NCI-H69 (cell line): ENCODE measurements around the gene UBE2F.
"Not testable (repeated sequence)": the region's sequence is repeated elsewhere in the genome, so short reads cannot be mapped to it uniquely, and the experiment has no call there.

ENCODE experiments used
- DNase-seq: peaks from one replicate; lab custom pipeline; 2025; lab: John Stamatoyannopoulos, UW

Gene UBE2F

GRCh38 chr2:238046725-238047270, 80.0 kb downstream of the UBE2F start:
- DNase-seq: no peak

- no peak for DNase-seq
These were observed 86.5 kb downstream of the UBE2F start for GRCh38 chr2:238053191-238053776.

GRCh38 chr2:238055841-238056240, 89.0 kb downstream of the UBE2F start:
- no peak for DNase-seq

- peak; percentile 50 for DNase-seq
These were observed 91.1 kb downstream of the UBE2F start for GRCh38 chr2:238057696-238058575.

- no peak for DNase-seq
These were observed 92.7 kb downstream of the UBE2F start for GRCh38 chr2:238059505-238059904.

GRCh38 chr2:238060096-238060541, 93.3 kb downstream of the UBE2F start:
- no peak for DNase-seq

GRCh38 chr2:238060542-238061314, 93.9 kb downstream of the UBE2F start, which contains the start of gene SCLY:
Gene SCLY (plus strand): TSS chr2:238061001. CDS start chr2:238061055, 54 bp downstream.
- DNase-seq: peak; percentile 96

GRCh38 chr2:238061315-238062202, 94.7 kb downstream of the UBE2F start:
- peak; percentile 59 for DNase-seq

- peak; percentile 9 for DNase-seq
These were observed 96.8 kb downstream of the UBE2F start for GRCh38 chr2:238063414-238064189.

GRCh38 chr2:238064376-238064775, 97.6 kb downstream of the UBE2F start:
- no peak for DNase-seq

GRCh38 chr2:238065071-238065846, 98.4 kb downstream of the UBE2F start:
- no peak for DNase-seq

GRCh38 chr2:238066218-238066617, 99.4 kb downstream of the UBE2F start:
- no peak for DNase-seq

- not testable (repeated sequence) for DNase-seq
These were observed 99.9 kb downstream of the UBE2F start for GRCh38 chr2:238066718-238067117.

GRCh38 chr2:238067939-238068338, 101.1 kb downstream of the UBE2F start:
- DNase-seq: no peak

GRCh38 chr2:238069021-238069709, 102.4 kb downstream of the UBE2F start:
- no peak for DNase-seq

GRCh38 chr2:238069877-238070276, 103.1 kb downstream of the UBE2F start:
- no peak for DNase-seq

- no peak for DNase-seq
These were observed 108.6 kb downstream of the UBE2F start for GRCh38 chr2:238075397-238075796.

GRCh38 chr2:238077292-238077691, 110.5 kb downstream of the UBE2F start:
- DNase-seq: peak; percentile 60

- DNase-seq: no peak
These were observed 113.1 kb downstream of the UBE2F start for GRCh38 chr2:238079874-238080327.
